Thyroid gland (tissue), 4 donors: ENCODE measurements around the gene YRDC. TPM values are rescaled to one million over a fixed set of nuclear protein-coding genes. Genes with fewer than 3 reads are reported as not detected.

Experiments used
- DNase-seq, 2 donors: peaks; one replicate each; pipeline ENCODE4 v3.0.0-alpha.2; 2019
- H3K27ac ChIP-seq, 3 donors: fragments of 200-600 bp; sonication (generic); 1 replicate in 2 of 3; 2 replicates in 1 of 3; pipeline ENCODE4 v1.5.1; 2016 to 2019; ENCODE audit warnings: mild to moderate bottlenecking in 1 of 3, moderate library complexity in 1 of 3
- H3K27me3 ChIP-seq: fragments of 200-600 bp; sonication (generic); one replicate; pipeline ENCODE4 v1.5.1; 2019
- H3K36me3 ChIP-seq, 2 donors: fragments of 200-600 bp; sonication (generic); one replicate each; pipeline ENCODE4 v1.5.1; 2016 to 2019
- H3K4me1 ChIP-seq, 2 donors: fragments of 200-600 bp; sonication (generic); one replicate each; pipeline ENCODE4 v1.5.1; 2017 to 2019
- H3K4me3 ChIP-seq, 3 donors: fragments of 200-600 bp; sonication (generic); replicated peaks in 1 of 3; 1 replicate in 2 of 3; 2 replicates in 1 of 3; pipeline ENCODE4 v1.5.1; 2016; ENCODE audit warnings: mild to moderate bottlenecking in 1 of 3
- H3K9me3 ChIP-seq: fragments of 200-600 bp; sonication (generic); one replicate; pipeline ENCODE4 v1.5.1; 2017
- CTCF ChIP-seq, 6 experiments: fragments of 200-600 bp in 3 of 6; fragments of 450-650 bp in 3 of 6; sonication (generic) in 3 of 6; IDR thresholded peaks; one replicate each; pipeline ENCODE4 v1.5.1; 2016 to 2019; ENCODE audit warnings: antibody characterized with exemption in 6 of 6, mild to moderate bottlenecking in 2 of 6, inconsistent platforms in 1 of 6, moderate library complexity in 1 of 6
- POLR2A ChIP-seq, 2 donors: fragments of 450-650 bp; IDR thresholded peaks; one replicate each; pipeline ENCODE4 v1.6.1; 2017; ENCODE audit warnings: antibody characterized with exemption in 2 of 2, mild to moderate bottlenecking in 2 of 2, moderate library complexity in 1 of 2
- WGBS, 2 donors: methylation state at CpG; one replicate each; pipeline ENCODE4 v1.1.5; 2017; 5-methylcytosine and 5-hydroxymethylcytosine counted together
- intact Hi-C: fragments of 100-400 bp; cut with DNase I; formaldehyde crosslinking; loops from one replicate; pipeline ENCODE4 v1.15.1; 2023
- total RNA-seq, 4 donors: library from RNA; depleted of rRNA; stranded (reverse); fragments of >200 nt; gene quantifications; one replicate each; pipeline ENCODE4 v1.2.3, GENCODE V29; 2016

YRDC gene
- total RNA-seq, 4 donors from 2014 or later = 7.1 to 15.6 (median 10.9) TPM

GRCh38 chr1:37755290-37755689 lies 52.7 kb downstream of the YRDC start:
- H3K4me1 ChIP-seq = no peaks in the 10 kb centered on the region
- peaks cover 13% of the 10 kb centered on the region for H3K27me3 ChIP-seq
- no peaks in the 10 kb centered on the region for H3K36me3 ChIP-seq
- H3K4me3 ChIP-seq = no peak overlapping the region
- 63 to 81% methylated on average over 1 of the region's 1 CpG for WGBS, 2 donors
- intact Hi-C loops = no loop called here
- no peaks in the 10 kb centered on the region for H3K9me3 ChIP-seq
- TF ChIP-seq POLR2A (IDR thresholded peaks at IDR 0.05) (no peak), CTCF (IDR thresholded peaks at IDR 0.05) (no peak)
- no peak for DNase-seq
- H3K27ac ChIP-seq = no peak overlapping the region

DNA sequence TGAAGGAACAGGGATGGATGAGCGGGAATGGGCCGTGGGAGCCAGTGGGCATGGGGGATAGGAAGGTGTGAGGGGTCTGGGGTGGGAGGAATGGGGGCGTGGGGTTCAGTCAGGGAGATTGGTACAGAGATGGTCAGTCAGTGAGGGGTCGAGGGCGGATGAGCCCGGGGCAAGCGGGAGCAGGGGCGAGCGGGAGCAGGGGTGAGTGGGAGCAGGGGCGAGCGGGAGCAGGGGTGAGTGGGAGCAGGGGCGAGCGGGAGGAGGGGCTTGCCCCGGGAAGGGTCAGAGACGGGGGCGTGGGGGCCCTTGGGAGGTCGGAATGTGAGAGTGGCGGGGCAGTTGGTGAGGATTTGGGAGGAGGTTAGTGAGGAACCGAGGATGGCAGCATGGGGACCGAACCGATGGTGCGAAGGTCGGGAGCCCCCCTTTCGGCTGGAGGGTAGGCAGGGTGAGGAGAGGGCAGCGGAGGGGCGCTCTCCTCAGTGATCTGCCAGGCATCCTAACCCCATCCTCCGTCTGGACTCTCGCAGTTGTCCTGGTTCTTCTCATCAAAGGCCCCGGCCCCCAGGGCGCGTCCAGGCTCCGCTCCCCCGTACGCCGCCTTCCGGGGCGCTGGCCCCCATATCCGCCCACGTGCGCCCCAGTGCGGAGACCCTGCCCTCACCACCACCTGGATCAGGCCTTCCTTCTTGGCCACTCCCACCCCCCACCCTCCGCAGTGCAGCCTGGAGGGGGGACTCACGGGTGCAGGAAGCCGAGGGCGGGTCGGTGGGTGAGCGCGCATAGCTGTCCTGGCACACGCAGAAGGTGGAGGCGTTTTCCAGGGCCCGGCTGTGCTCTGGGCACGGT lies 54.3 kb downstream of the YRDC start:
- H3K27me3 ChIP-seq = peaks cover 13% of the 10 kb centered on the region
- no peak overlapping the region for H3K27ac ChIP-seq
- H3K9me3 ChIP-seq = no peaks in the 10 kb centered on the region
- H3K36me3 ChIP-seq = no peaks in the 10 kb centered on the region
- intact Hi-C loops = no loop called here
- H3K4me3 ChIP-seq = no peak overlapping the region
- H3K4me1 ChIP-seq = no peaks in the 10 kb centered on the region
- 3 to 9% methylated on average over 33 to 41 of the region's 52 CpGs for WGBS, 2 donors
- TF ChIP-seq CTCF (IDR thresholded peaks at IDR 0.05) = no peak
- DNase-seq = no peak

Other genes with a start within 250 kb of the YRDC start
- gene GNL2, start 212.3 kb downstream of the YRDC start, total RNA-seq = 10 to 100 TPM; 27.1 to 53.8 (median 33.3) TPM
- gene RSPO1, start 173.3 kb downstream of the YRDC start, total RNA-seq = under 1 TPM in 1 of 4 donors, not detected in 3; 0.44 TPM
- gene CDCA8, start 115.7 kb downstream of the YRDC start, total RNA-seq = 1 to 10 TPM in 2 of 4 donors, under 1 TPM in 2; 0.33 to 1.2 (median 0.81) TPM
- gene EPHA10, start 43.1 kb downstream of the YRDC start, total RNA-seq = under 1 TPM in 3 of 4 donors, not detected in 1; 0.11 to 0.54 (median 0.54) TPM
- gene MANEAL, start 14.4 kb downstream of the YRDC start, total RNA-seq = 1 to 10 TPM; 2.6 to 4.3 (median 3.5) TPM
- 100 to 1,000 TPM in 1 of 4 donors, 10 to 100 TPM in 3; 35.4 to 164 (median 69.9) TPM for gene C1orf122, start 418 bp downstream of the YRDC start, total RNA-seq
- gene MTF1, start 51.4 kb upstream of the YRDC start, total RNA-seq = 1 to 10 TPM; 4.0 to 6.9 (median 5.7) TPM
- 10 to 100 TPM; 24.7 to 42.5 (median 30.8) TPM for gene INPP5B, start 138.8 kb upstream of the YRDC start, total RNA-seq
- gene SF3A3, start 181.8 kb upstream of the YRDC start, total RNA-seq = 10 to 100 TPM; 42.1 to 77.0 (median 46.6) TPM
- gene FHL3, start 197.3 kb upstream of the YRDC start, total RNA-seq = 10 to 100 TPM in 2 of 4 donors, 1 to 10 TPM in 2; 7.5 to 13.8 (median 10.4) TPM
- 10 to 100 TPM; 36.1 to 43.9 (median 39.4) TPM for gene UTP11, start 204.5 kb upstream of the YRDC start, total RNA-seq
- gene POU3F1, start 238.6 kb upstream of the YRDC start, total RNA-seq = not detected